SIG-M5 treated with dmso at 0.1 percent for 504 hours (cell line): ENCODE results near the gene AK8.

Source experiments
- DNase-seq: peaks from one replicate; lab custom pipeline; 2025; ENCODE audit not compliant: unreplicated experiment; lab: John Stamatoyannopoulos, UW

AK8 gene, protein sequence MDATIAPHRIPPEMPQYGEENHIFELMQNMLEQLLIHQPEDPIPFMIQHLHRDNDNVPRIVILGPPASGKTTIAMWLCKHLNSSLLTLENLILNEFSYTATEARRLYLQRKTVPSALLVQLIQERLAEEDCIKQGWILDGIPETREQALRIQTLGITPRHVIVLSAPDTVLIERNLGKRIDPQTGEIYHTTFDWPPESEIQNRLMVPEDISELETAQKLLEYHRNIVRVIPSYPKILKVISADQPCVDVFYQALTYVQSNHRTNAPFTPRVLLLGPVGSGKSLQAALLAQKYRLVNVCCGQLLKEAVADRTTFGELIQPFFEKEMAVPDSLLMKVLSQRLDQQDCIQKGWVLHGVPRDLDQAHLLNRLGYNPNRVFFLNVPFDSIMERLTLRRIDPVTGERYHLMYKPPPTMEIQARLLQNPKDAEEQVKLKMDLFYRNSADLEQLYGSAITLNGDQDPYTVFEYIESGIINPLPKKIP

GRCh38 chr9:132877824-132878694 is at the start of gene AK8:
AK8 (minus strand) TSS chr9:132878284; CDS start chr9:132878255, 29 bp downstream.
- DNase-seq: peak; percentile 50

DNA sequence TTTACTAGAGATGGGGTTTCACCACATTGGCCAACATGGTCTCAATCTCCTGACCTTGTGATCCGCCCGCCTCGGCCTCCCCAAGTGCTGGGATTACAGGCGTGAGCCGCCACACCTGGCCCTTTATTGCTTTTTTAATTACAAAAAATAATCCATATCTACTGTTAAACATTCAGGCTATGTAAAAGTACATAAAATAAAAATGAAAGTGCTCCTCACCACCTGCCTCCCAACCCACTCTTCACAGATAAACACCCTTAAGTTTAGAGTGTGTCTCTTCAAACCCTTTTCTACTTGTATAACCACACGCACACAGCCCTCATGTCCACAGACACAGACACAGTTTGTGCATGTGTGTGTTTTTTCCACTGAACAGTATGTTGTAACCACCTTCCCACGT is 49.6 kb upstream of the AK8 start:
- DNase-seq: no peak

DNA sequence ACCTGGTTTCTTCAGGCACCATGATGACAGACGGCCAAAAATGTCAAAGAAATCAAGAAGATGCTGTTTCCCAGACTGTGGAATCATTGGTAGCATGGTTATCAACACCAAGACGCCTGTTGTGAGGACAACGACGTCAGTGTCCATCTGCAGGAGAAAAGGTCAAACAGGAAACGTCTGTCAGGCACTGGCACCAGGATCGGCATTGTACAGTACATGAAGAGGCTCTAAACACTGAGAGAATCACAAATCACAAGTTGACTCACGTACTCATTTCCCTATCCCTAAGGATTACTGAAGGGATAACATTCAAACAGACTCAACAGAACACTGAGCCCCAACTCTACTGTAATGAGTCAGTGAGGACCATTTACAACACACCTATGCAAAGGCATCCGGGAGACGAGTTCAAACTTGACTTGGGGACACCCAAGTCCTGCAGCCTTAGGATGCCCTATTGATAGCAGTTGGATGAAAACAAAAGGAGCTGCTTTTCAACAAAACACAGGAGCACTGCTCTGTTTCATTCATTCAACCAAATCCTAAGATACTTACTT is 45.3 kb upstream of the AK8 start:
- no peak for DNase-seq

DNA sequence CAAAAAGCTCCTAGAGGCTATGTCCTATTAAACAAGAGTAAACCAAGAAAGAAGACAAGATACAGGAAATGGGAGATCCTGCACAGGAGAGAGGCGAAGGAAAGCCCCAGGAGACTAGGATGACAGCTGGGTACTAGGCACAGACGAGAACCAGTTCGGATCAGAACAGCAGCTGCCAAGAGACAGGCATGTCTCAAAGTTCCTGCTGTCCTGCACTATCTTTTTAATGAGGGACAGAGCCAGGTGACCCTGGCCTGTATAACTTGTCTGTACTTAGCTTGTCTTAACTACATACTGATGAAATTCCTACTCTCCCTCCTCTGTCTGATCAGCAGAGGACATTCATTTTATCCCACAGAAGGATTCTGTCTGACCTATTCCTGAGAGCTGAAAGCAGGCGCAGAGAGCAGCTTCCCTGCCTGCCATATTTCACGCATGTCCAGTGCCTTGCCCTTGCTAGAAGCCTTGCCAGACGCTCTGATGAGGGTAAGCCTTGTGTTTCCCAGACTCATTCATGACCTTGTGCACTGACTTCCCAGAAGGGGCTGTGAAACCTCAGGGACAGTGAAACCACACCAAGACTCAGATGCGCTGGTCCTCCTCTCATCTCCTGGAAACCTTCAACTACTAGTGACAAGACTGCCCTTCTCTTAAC is 41.7 kb upstream of the AK8 start:
- DNase-seq: no peak

DNA sequence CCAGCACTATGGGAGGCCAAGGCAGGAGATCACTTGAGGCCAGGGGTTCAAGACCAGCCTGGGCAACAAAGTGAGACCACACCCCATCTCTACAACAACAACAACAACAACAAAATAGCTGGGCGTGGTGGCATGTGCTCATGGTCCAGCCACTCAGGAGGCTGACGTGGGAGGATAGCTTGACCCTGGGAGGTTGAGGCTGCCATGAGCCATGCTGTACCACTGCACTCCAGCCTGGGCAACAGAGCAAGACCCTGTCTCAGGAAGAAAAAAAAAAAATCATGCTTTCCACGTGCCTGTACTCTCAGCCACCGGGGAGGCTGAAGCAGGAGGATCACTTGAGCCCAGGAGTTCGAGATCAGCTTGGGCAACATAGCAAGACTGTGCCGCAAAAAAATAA is 36.8 kb upstream of the AK8 start:
- no peak for DNase-seq

- no peak for DNase-seq
Observed at GRCh38 chr9:132912131-132912530, 34.0 kb upstream of the AK8 start.

- DNase-seq: no peak
Observed at GRCh38 chr9:132910376-132910775, 32.3 kb upstream of the AK8 start.

DNA sequence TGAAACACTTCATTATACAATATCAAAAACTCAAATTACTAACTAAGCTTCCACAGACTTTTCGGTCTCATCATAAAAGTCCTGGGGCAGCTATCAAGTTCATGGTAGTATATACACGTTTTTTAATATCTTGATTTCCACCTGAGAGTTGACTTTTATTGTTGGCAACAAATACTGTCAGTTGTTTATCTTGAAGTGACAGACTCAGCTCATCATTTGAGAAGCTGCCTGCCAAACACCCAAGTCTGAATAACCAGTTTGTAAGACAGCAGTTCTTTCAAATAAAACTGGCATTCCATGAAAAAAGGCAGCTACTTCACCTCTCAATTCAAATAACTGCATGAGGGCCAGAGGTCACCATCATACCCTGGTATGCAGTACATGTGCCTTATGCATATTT is 31.2 kb upstream of the AK8 start:
- DNase-seq: no peak

DNA sequence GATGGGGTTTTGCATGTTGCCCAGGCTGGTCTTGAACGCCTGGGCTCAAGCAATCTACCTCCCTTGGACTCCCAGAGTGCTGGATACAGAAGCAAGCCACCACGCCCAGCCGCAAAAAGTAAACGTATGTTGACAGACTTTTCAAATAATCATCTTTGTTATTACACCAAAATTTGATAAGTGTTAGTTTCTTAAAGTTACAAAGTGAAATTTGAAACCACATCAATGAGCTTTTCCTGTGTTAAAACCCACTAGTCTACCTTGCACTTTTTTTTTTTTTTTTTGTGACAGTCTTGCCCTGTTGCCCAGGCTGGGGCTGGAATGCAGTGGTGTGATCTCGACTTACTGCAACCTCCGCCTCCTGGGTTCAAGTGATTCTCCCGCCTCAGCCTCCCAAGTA is 30.6 kb upstream of the AK8 start:
- DNase-seq: no peak

- DNase-seq: no peak
Observed at GRCh38 chr9:132905726-132906125, 27.6 kb upstream of the AK8 start.

- no peak for DNase-seq
Observed at GRCh38 chr9:132903574-132904492, 25.7 kb upstream of the AK8 start.

- peak; percentile 77 for DNase-seq
Observed at GRCh38 chr9:132901858-132902831, 24.1 kb upstream of the AK8 start.

- no peak for DNase-seq
Observed at GRCh38 chr9:132898051-132898450, 20.0 kb upstream of the AK8 start.

DNA sequence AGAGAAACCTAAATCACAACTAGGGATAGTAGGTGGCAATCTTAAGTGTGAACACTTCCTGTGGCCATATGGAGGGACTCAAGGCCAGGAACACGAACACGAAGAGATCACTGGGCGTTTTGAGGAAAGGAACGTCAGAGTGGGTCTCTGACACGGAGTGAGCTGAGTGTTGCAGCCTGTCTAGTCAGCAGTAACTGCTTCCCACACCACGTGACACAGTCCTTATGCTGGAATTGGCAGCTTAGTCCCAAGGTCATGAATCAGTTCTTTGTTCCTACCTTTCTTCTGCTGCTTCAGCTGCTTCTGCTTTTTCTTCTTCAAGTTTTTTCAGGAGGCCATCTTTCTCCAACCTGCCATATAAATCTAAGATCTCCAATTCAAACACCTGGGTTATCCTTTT is 18.8 kb upstream of the AK8 start:
- DNase-seq: no peak

DNA sequence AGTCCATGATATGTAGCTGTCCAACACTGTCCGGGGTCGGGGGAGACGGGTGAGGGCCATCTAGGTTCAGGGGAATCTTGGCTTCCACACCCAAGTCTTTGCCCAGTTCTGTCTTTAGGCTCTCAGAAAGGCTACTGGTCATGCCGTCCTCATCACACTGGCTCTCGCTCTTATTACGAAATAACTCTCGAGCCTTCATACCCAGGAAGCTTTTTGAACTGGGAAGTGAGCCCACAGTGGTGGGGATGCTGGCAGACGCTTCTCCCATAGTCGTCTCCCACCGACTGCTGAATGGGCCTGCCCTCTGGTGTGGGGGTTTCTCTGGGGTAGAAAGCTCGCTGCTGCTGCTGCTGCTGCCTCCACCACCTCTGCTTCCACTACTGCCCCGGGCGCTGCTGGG is 18.2 kb upstream of the AK8 start:
- no peak for DNase-seq

DNA sequence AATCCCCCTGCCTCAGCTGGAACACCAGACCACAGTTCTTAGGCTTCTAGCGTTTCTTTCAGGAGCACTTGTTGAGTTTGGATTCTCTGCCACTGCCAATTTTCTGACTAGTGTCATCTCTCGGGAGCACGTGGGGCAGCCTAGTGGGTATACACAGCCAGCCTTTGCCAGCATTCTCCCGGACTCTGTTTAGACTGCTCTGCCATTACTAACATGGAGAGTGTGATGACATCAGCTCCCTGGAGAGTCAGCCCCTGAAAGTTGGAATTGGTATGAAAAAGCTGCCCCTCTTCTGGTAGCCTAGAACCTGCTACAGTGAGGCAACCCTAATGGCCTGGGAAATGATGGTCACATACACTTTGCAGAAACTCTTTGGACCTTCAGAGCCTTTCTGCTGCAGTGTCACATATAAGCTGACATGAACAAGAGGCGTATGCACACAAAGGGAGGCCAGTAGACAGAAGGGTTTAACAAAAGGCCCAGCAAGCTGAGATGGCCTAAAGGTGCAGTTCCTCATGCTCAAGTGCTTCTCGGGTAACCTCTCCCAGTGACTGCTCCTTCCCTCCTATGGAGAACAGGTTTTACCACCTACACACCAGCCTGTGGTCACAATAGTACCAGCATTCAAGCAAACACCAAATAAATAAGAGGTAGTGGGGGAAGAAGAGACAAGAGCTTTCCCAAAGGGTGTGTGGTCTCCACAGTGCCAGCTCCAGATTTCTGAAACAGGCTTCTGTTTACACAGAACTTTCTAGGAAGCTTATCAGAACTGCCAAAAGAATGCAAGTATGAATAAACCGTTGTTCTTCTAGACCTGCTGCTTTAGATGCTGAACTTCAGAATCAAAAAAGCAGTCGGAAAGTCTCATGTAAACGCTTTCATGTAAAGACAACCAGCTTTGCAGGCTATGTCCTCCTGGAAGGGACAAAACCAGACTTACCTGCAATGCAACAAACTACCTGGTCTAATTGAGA is 17.1 kb upstream of the AK8 start:
- peak; percentile 12 for DNase-seq

DNA sequence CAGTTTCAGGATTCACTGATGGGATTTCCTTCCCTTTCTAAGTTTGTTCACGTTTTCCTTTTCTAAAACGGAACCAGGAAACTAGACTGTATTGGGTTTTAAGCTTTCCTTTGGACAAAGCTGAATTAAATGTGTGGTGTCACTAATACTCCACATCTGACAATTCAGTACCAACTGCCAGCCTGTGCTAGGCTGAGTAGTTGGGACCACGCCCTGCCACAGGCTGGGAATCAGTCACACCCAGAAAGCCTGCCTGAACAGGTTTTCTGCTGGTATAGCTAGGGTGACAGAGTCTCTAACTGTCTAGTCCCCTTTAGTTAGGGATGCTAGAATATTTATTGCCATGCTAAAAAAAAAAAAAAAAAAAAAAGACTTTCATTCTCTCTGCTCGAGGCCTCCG is 16.3 kb upstream of the AK8 start:
- DNase-seq: peak; percentile 22

- DNase-seq: no peak
Observed at GRCh38 chr9:132892400-132892799, 14.3 kb upstream of the AK8 start.
